Neural cell (in vitro differentiated cells): ENCODE results near the gene TMEM131L.

Source experiments
- CTCF ChIP-seq: fragments of 450-650 bp; IDR thresholded peaks from 2 replicates; pipeline ENCODE4 v1.5.1; 2014; ENCODE audit warnings: antibody characterized with exemption, mild to moderate bottlenecking, moderate library complexity; ENCODE audit not compliant: poor library complexity, severe bottlenecking
- EP300 ChIP-seq: fragments of 450-650 bp; conservative IDR thresholded peaks from 2 replicates; pipeline ENCODE4 v1.6.1; 2014; ENCODE audit warnings: antibody characterized with exemption, mild to moderate bottlenecking, moderate library complexity; ENCODE audit not compliant: poor library complexity, severe bottlenecking
- POLR2AphosphoS5 ChIP-seq: IDR thresholded peaks from 2 replicates; pipeline ENCODE4 v1.6.1; 2012
- RAD21 ChIP-seq: fragments of 450-650 bp; conservative IDR thresholded peaks from 2 replicates; pipeline ENCODE4 v1.6.1; 2014; ENCODE audit warnings: antibody characterized with exemption, mild to moderate bottlenecking, moderate library complexity
- REST ChIP-seq: IDR thresholded peaks from 2 replicates; pipeline ENCODE4 v1.6.1; 2012; ENCODE audit warnings: borderline replicate concordance
- TAF1 ChIP-seq: IDR thresholded peaks from 2 replicates; pipeline ENCODE4 v1.6.1; 2012; ENCODE audit warnings: low read depth

- no peak for TF ChIP-seq RAD21
- TF ChIP-seq CTCF, result no peak
- no peak for TF ChIP-seq POLR2AphosphoS5
- no peak for TF ChIP-seq REST
- no peak for TF ChIP-seq TAF1
- TF ChIP-seq EP300, result no peak
Observed at GRCh38 chr4:153511104-153511503, 44.9 kb downstream of the TMEM131L start.
